Activated T-cell treated with anti-CD3 and anti-CD28 coated beads, Interleukin-2, amount 50 U/mL, for 1 hour (primary cell): ENCODE data around the gene FAM186B.

Source experiments
- DNase-seq: peaks from one replicate; pipeline ENCODE4 v3.0.0-alpha.2; 2020

The FAM186B gene

GRCh38 chr12:49537752-49538509 is 67.5 kb downstream of the FAM186B start:
- peak; percentile 61 for DNase-seq
